Fibroblast of pulmonary artery (primary cell): ENCODE measurements around the gene CAMK1G.

Source experiments
- DNase-seq: peaks from one replicate; pipeline ENCODE4 v3.0.0-alpha.2; 2010; ENCODE audit warnings: low read depth
- H3K4me3 ChIP-seq: replicated peaks from 2 replicates; pipeline ENCODE4 v1.5.1; 2011; ENCODE audit warnings: low read depth, mild to moderate bottlenecking, control low read depth, low read length, moderate library complexity
- CTCF ChIP-seq: IDR thresholded peaks from 2 replicates; pipeline ENCODE4 v1.5.1; 2011; ENCODE audit warnings: mild to moderate bottlenecking, control low read depth, low read length, inconsistent platforms; ENCODE audit errors: missing control alignments

The CAMK1G gene

GRCh38 chr1:209611771-209612570, 28.5 kb downstream of the CAMK1G start:
- DNase-seq: no peak
- H3K4me3 ChIP-seq: no peak overlapping the region
- no peak for TF ChIP-seq CTCF

GRCh38 chr1:209612646-209613399, 29.3 kb downstream of the CAMK1G start:
- no peak for DNase-seq

DNA sequence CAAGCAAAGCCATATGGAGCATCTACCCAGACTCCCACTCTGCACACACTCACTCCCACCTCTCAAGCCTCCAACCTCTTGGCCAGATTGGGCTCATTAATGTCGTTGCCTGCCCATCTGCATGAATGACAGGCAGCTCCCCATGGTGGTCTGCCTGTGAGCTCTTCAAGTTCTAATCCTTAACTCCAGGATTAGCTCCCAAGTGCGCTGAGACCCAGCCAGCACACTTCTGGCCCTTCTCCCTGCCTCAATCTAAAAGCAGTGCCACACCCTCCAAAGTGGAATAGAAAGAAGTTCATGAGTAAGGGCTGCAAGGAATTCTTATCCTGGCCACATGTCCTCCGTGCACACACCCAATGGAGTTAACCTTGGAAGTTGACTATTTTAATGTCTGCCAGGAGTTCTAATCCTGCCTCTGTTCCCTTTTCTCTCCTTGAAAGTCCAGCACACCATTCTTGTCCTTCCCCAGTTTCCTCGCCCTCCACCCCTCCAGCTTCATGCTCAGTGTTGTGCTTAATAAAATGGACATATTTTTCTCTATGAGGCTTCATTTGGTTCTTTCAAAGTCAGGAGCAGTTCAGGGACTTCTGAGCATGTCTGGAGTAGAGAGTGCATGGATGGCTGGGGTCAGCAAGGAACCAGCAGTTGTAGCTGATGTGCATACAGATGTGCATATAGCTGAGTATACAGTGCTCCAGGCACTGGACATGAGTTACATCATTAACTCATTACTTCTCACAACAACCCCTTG, 30.1 kb downstream of the CAMK1G start:
- TF ChIP-seq CTCF: no peak
- H3K4me3 ChIP-seq: no peak overlapping the region
- no peak for DNase-seq

More at GRCh38 chr1:209612646-209613399, 29.3 kb downstream of the CAMK1G start:
- TF ChIP-seq CTCF: no peak
- H3K4me3 ChIP-seq: no peak overlapping the region

GRCh38 chr1:209614151-209614420, 30.6 kb downstream of the CAMK1G start:
- no peak for TF ChIP-seq CTCF
- no peak for DNase-seq
- no peak overlapping the region for H3K4me3 ChIP-seq

DNA sequence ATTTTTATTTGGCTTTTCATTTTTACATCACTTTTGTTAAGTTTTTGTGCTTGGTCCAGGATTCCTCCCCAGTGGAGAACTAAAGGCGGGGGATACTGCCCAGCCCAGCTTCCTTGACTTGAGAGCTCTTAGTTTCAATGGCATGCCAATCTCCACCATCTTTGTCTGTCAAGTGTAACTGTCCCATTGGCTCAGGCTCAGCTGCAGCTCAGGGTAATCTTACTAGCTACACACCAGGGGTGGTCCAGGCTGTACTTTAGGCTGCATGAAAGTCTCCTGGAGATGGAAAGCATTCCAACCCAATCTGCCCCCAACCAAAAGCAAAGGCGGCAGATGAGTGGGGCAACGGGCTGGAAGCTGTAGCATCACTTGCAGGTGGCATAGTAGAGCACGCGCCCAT, 31.4 kb downstream of the CAMK1G start:
- H3K4me3 ChIP-seq: no peak overlapping the region
- no peak for TF ChIP-seq CTCF
- no peak for DNase-seq

DNA sequence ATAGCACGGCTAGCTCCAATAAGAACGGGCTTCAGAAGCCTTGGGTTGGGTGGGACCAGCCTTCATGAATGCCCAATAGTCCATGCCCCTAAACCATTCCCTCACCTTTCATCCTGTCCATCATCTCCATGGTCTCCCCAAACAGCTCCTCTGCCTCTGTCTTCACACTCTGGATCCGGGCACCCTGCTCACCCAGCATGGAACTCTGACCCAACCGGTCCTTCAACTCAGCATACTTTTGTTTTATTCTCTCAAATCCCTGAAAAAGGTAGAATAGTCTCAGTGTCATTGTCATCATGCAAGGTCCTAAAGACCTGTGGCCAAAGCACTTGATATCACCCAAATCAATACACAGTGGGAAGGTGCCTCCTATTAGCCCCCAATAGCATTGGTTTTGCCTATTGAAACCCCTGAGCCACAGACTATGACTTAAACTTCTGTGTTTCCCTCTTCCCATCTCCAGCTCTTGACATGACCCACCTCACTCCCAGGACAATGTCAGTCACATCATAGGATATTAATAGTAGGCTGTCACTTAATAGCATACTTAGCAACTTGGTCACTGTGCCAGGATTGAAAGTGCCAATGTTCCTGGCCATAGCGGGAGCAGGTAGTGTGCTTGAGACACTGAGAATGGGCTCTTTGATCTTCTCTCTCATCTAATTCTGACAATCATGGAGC, 33.0 kb downstream of the CAMK1G start:
- no peak overlapping the region for H3K4me3 ChIP-seq
- no peak for TF ChIP-seq CTCF

More for the DNA sequence above, 33.0 kb downstream of the CAMK1G start:
- DNase-seq: no peak
